ENCODE measurements around the gene FHL1.

GRCh38 chrX:136200466-136200865 lies 53.1 kb downstream of the FHL1 start:
- peak; percentile 34 to 60 (median 52) for TF ChIP-seq CTCF (IDR thresholded peaks at IDR 0.05 in 4 of 5, conservative IDR thresholded peaks at IDR 0.05 in 1 of 5)
- no peak for TF ChIP-seq POLR2A (IDR thresholded peaks at IDR 0.05)

All from gastrocnemius medialis (tissue), 4 donors.